WERI-Rb-1 (cell line): ENCODE measurements around the gene GNG13.

Source experiments
- DNase-seq: peaks from one replicate; pipeline ENCODE4 v3.0.0-alpha.2; 2020
- H3K27ac ChIP-seq: fragments of 250-450 bp; sonication (Bioruptor Pico); 2 replicates; pipeline ENCODE4 v1.5.1; 2020; ENCODE audit warnings: mild to moderate bottlenecking, moderate library complexity
- H3K27me3 ChIP-seq: fragments of 250-450 bp; sonication (Bioruptor Pico); 2 replicates; pipeline ENCODE4 v1.5.1; 2021; ENCODE audit warnings: mild to moderate bottlenecking, low read depth, moderate library complexity; ENCODE audit not compliant: insufficient read depth, severe bottlenecking
- H3K36me3 ChIP-seq: fragments of 250-450 bp; sonication (Bioruptor Pico); 2 replicates; pipeline ENCODE4 v1.5.1; 2020; ENCODE audit warnings: mild to moderate bottlenecking, moderate library complexity
- H3K4me3 ChIP-seq: 2 replicates; pipeline ENCODE4 v1.5.1; 2011; ENCODE audit warnings: low read depth, mild to moderate bottlenecking, control low read depth, low read length
- H3K9me3 ChIP-seq: fragments of 250-450 bp; sonication (Bioruptor Pico); 2 replicates; pipeline ENCODE4 v1.5.1; 2021; ENCODE audit warnings: mild to moderate bottlenecking, moderate library complexity; ENCODE audit not compliant: severe bottlenecking
- CTCF ChIP-seq: IDR thresholded peaks from 2 replicates; pipeline ENCODE4 v1.5.1; 2011; ENCODE audit warnings: low read depth, mild to moderate bottlenecking, control low read depth, inconsistent platforms, low read length

The GNG13 gene

GRCh38 chr16:799948-800833, at the start of gene GNG13:
TSS of gene GNG13 (minus strand) at chr16:800734. CDS start at chr16:799077, 1,657 bp downstream.
- peak within 1 kb of the TSS; percentile 23 for H3K4me3 ChIP-seq
- no peak within 1 kb of the TSS for H3K27ac ChIP-seq
- peak; percentile 59 for DNase-seq
- no peak for TF ChIP-seq CTCF
- peaks cover 19% of the 10 kb centered on the region for H3K36me3 ChIP-seq
- H3K27me3 ChIP-seq: no peaks in the 10 kb centered on the region
- H3K9me3 ChIP-seq: no peaks in the 10 kb centered on the region

GRCh38 chr16:848510-849253, 48.1 kb upstream of the GNG13 start:
- Histone ChIP-seq H3K36me3 (no peaks in the 10 kb centered on the region), H3K27ac (no peak overlapping the region), H3K4me3 (no peak overlapping the region), H3K9me3 (peaks cover 25% of the 10 kb centered on the region), H3K27me3 (no peaks in the 10 kb centered on the region)
- no peak for TF ChIP-seq CTCF
- no peak for DNase-seq

GRCh38 chr16:847681-848445, 47.3 kb upstream of the GNG13 start:
- TF ChIP-seq CTCF: no peak
- Histone ChIP-seq H3K9me3 (peaks cover 25% of the 10 kb centered on the region), H3K4me3 (no peak overlapping the region), H3K36me3 (no peaks in the 10 kb centered on the region), H3K27ac (no peak overlapping the region), H3K27me3 (no peaks in the 10 kb centered on the region)
- no peak for DNase-seq

GRCh38 chr16:847151-847550, 46.6 kb upstream of the GNG13 start:
- Histone ChIP-seq H3K27ac (no peak overlapping the region), H3K36me3 (no peaks in the 10 kb centered on the region), H3K4me3 (no peak overlapping the region), H3K9me3 (peaks cover 25% of the 10 kb centered on the region), H3K27me3 (no peaks in the 10 kb centered on the region)
- no peak for DNase-seq
- TF ChIP-seq CTCF: no peak

- Histone ChIP-seq H3K36me3 (no peaks in the 10 kb centered on the region), H3K9me3 (peaks cover 14% of the 10 kb centered on the region), H3K4me3 (no peak overlapping the region), H3K27ac (no peak overlapping the region), H3K27me3 (no peaks in the 10 kb centered on the region)
- DNase-seq: no peak
- TF ChIP-seq CTCF: no peak
Measured at GRCh38 chr16:845351-845745, 44.8 kb upstream of the GNG13 start.
